K562 (cell line): ENCODE results near the gene COA6. TPM values are rescaled to one million over a fixed set of nuclear protein-coding genes. Genes with fewer than 3 reads are reported as not detected.
"Not testable (repeated sequence)": the region's sequence is repeated elsewhere in the genome, so short reads cannot be mapped to it uniquely, and the experiment has no call there.

Experiments
- ATAC-seq: fragments of 200-7000 bp; cut with Tn5 transposase; 3 replicates; pipeline ENCODE4 v1.9.1; 2020; ENCODE audit warnings: moderate library complexity
- BruUV-seq: library from RNA; stranded (reverse); fragments of 400-500 nt; replicated peaks from 2 replicates; lab custom pipeline; 2021; lab: Mats Ljungman, UMichigan
- CTCF ChIA-PET: fragments of 300-600 bp; formaldehyde crosslinking; extraction: SDS; loops from one replicate; lab custom pipeline; 2021; ENCODE audit warnings: low intra/inter-chr PET ratio; lab: Yijun Ruan, JAX
- POLR2A ChIA-PET: fragments of 300-600, 350-650 bp; sonication (Branson Sonifier 250); formaldehyde crosslinking; extraction: SDS; loops from one replicate; lab custom pipeline; 2021; ENCODE audit warnings: antibody characterized with exemption, inconsistent platforms; lab: Yijun Ruan, JAX
- DNase-seq, 4 experiments: peaks; one replicate each; pipeline versions ENCODE4 v3.0.0 to v3.0.0-alpha.2; 2011 to 2018; ENCODE audit warnings: low spot score in 3 of 4, mixed read lengths in 3 of 4; ENCODE audit errors: extremely low read depth in 1 of 4
- FAIRE-seq: peaks from 2 replicates; lab custom pipeline; 2011; peaks lifted over from hg19 to GRCh38; lab: Jason Lieb, UNC
- H2AFZ ChIP-seq: 2 replicates; pipeline ENCODE4 v1.6.0; 2011; ENCODE audit warnings: low read depth, low read length, control low read depth, inconsistent platforms
- H3K27ac ChIP-seq: fragments of 200-600 bp; 3 replicates; pipeline ENCODE4 v1.8.0; 2011; ENCODE audit warnings: low read depth, mild to moderate bottlenecking, control low read depth, inconsistent platforms, low read length, moderate library complexity, mixed read lengths; ENCODE audit errors: extremely low read depth
- H3K27me3 ChIP-seq, 2 experiments: fragments of 300-600 bp in 1 of 2; 2 replicates in 1 of 2; 3 replicates in 1 of 2; pipeline versions ENCODE4 v1.6.0 to v1.8.0; 2011; ENCODE audit warnings: inconsistent platforms in 2 of 2, low read length in 2 of 2, mild to moderate bottlenecking in 1 of 2, mixed read lengths in 1 of 2, moderate library complexity in 1 of 2; ENCODE audit not compliant: control insufficient read depth in 2 of 2, insufficient read depth in 2 of 2
- H3K36me3 ChIP-seq: fragments of 300-600 bp; 3 replicates; pipeline ENCODE4 v1.8.0; 2011; ENCODE audit warnings: mild to moderate bottlenecking, low read length, inconsistent platforms; ENCODE audit not compliant: control insufficient read depth, insufficient read depth
- H3K4me1 ChIP-seq, 2 experiments: fragments of 200-600 bp in 1 of 2; replicated peaks in 1 of 2; 2 replicates in 1 of 2; 3 replicates in 1 of 2; pipeline versions ENCODE4 v1.5.1 to v1.8.0; 2011; ENCODE audit warnings: inconsistent platforms in 2 of 2, low read length in 2 of 2, mild to moderate bottlenecking in 1 of 2, mixed read lengths in 1 of 2, moderate library complexity in 1 of 2; ENCODE audit not compliant: control insufficient read depth in 2 of 2, insufficient read depth in 2 of 2
- H3K4me2 ChIP-seq: 2 replicates; pipeline ENCODE4 v1.6.1; 2011; ENCODE audit warnings: low read length, control low read depth, inconsistent platforms, mixed read lengths; ENCODE audit not compliant: insufficient read depth
- H3K4me3 ChIP-seq: fragments of 200-600 bp; sonication (generic), shearing (Covaris generic); 2 replicates; pipeline ENCODE4 v1.5.1; 2016; ENCODE audit warnings: control low read depth, inconsistent platforms
- H3K79me2 ChIP-seq: fragments of 200-600 bp; 3 replicates; pipeline ENCODE4 v1.8.0; 2011; ENCODE audit warnings: low read length, inconsistent platforms; ENCODE audit not compliant: control insufficient read depth, insufficient read depth
- H3K9ac ChIP-seq, 2 experiments: 2 replicates each; pipeline versions ENCODE4 v1.6.0 to v1.6.1; 2011; ENCODE audit warnings: low read depth in 2 of 2, low read length in 2 of 2, control low read depth in 1 of 2, inconsistent platforms in 1 of 2, mild to moderate bottlenecking in 1 of 2, mixed read lengths in 1 of 2; ENCODE audit not compliant: insufficient read depth in 1 of 2
- H3K9me1 ChIP-seq: one replicate; pipeline ENCODE4 v1.6.0; 2011; ENCODE audit warnings: inconsistent platforms, mild to moderate bottlenecking, low read length, moderate library complexity; ENCODE audit not compliant: control insufficient read depth, insufficient read depth
- H3K9me3 ChIP-seq: replicated peaks from 2 replicates; pipeline ENCODE4 v1.5.1; 2011; ENCODE audit warnings: low read depth, low read length, inconsistent platforms; ENCODE audit not compliant: control insufficient read depth, insufficient read depth
- H4K20me1 ChIP-seq: replicated peaks from 2 replicates; pipeline ENCODE4 v1.6.1; 2011; ENCODE audit warnings: low read length, inconsistent platforms, mixed read lengths; ENCODE audit not compliant: control insufficient read depth, insufficient read depth
- CREBBP ChIP-seq: IDR thresholded peaks from one replicate; pipeline ENCODE4 v1.6.1; 2012; ENCODE audit warnings: low read depth, mild to moderate bottlenecking, control low read depth, inconsistent platforms, low read length
- HCFC1 ChIP-seq: IDR thresholded peaks from 2 replicates; pipeline ENCODE4 v1.6.1; 2012; ENCODE audit warnings: low read depth, low read length, improper control_type of control experiment
- HNRNPK ChIP-seq: fragments of 200-400 bp; formaldehyde crosslinking; IDR thresholded peaks from one replicate; pipeline ENCODE4 v1.6.1; 2018; ENCODE audit warnings: mild to moderate bottlenecking, low read depth, low read length; ENCODE audit not compliant: poor library complexity, severe bottlenecking
- MTA3 ChIP-seq: fragments of 450-650 bp; formaldehyde crosslinking; IDR thresholded peaks from 2 replicates; pipeline ENCODE4 v1.6.1; 2017; ENCODE audit warnings: mild to moderate bottlenecking, borderline replicate concordance
- RAD51 ChIP-seq: fragments of 450-650 bp; IDR thresholded peaks from 2 replicates; pipeline ENCODE4 v1.7.1; 2016; ENCODE audit warnings: low read depth, mild to moderate bottlenecking, borderline replicate concordance
- SMARCC2 ChIP-seq: fragments of 450-650 bp; IDR thresholded peaks from 2 replicates; pipeline ENCODE4 v1.6.1; 2017; ENCODE audit warnings: antibody characterized with exemption, moderate library complexity, mild to moderate bottlenecking, low read depth
- SMARCE1 ChIP-seq: fragments of 450-650 bp; IDR thresholded peaks from 2 replicates; pipeline ENCODE4 v1.7.1; 2016; ENCODE audit warnings: mild to moderate bottlenecking
- ZBTB17 ChIP-seq: fragments of 450-650 bp; formaldehyde crosslinking; IDR thresholded peaks from 2 replicates; pipeline ENCODE4 v1.4.0; 2020; ENCODE audit warnings: mild to moderate bottlenecking
- ZFPM2 ChIP-seq: fragments of 250-450 bp; sonication (Bioruptor Pico); IDR thresholded peaks from 2 replicates; pipeline ENCODE4 v1.5.1; 2022; ENCODE audit warnings: mild to moderate bottlenecking
- ZNF124 ChIP-seq: sonication (generic); formaldehyde crosslinking; IDR thresholded peaks from 2 replicates; pipeline ENCODE4 v1.8.1; 2022; ENCODE audit warnings: missing genetic modification reagents
- ZNF134 ChIP-seq: fragments of 250-450 bp; sonication (Bioruptor Pico); conservative IDR thresholded peaks from 2 replicates; pipeline ENCODE4 v1.4.0; 2020
- ZNF175 ChIP-seq: fragments of 200-800 bp; sonication (Bioruptor generic); IDR thresholded peaks from 2 replicates; pipeline ENCODE4 v1.6.1; 2016; ENCODE audit warnings: low read depth, mild to moderate bottlenecking, missing genetic modification characterization, missing compliant biosample characterization
- ZNF77 ChIP-seq: fragments of 250-450 bp; sonication (Bioruptor Pico); IDR thresholded peaks from 2 replicates; pipeline ENCODE4 v1.5.0; 2020
- WGBS: fragments of 100-300 bp; shearing (Covaris generic); methylation state at CpG from one replicate; pipeline ENCODE4 v1.1.6; 2016; ENCODE audit warnings: low coverage, mixed read lengths; ENCODE audit not compliant: insufficient coverage; ENCODE audit errors: missing lambda C conversion rate; 5-methylcytosine and 5-hydroxymethylcytosine counted together
- in situ Hi-C: fragments of 300-500 bp; cut with MboI; formaldehyde crosslinking; loops from 4 replicates; pipeline ENCODE4 v1.15.0; 2018; ENCODE audit warnings: inconsistent platforms, mixed read lengths
- intact Hi-C: fragments of 100-400 bp; cut with micrococcal nuclease; formaldehyde crosslinking; loops from 2 replicates; pipeline ENCODE4 v1.14.2; 2022
- polyA plus RNA-seq, 8 experiments: library from polyadenylated mRNA; depleted of rRNA in 4 of 8; stranded (reverse) in 5 of 8; unstranded in 3 of 8; fragments of >200 nt; fragmentation: Nextera tagmentation in 2 of 8; fragmentation: Illumina TruSeq in 1 of 8; extraction: Ambion mirVana in 2 of 8; extraction: Trizol in 1 of 8; gene quantifications; 2 replicates each; pipeline versions ENCODE4 v1.2.1 to v1.2.3, GENCODE V29; 2011 to 2014; ENCODE audit warnings: inconsistent platforms in 1 of 8, missing spikeins in 1 of 8
- total RNA-seq, 7 experiments: library from RNA; depleted of rRNA in 6 of 7; stranded (reverse); fragments of >200 nt in 6 of 7; fragmentation: Illumina TruSeq in 2 of 7; extraction: Trizol in 2 of 7; gene quantifications; 2 replicates each; pipeline versions ENCODE4 v1.2.1 to v1.2.3, GENCODE V29; 2011 to 2021; ENCODE audit warnings: low replicate concordance in 1 of 7
- TF ChIP-seq, protein P1 (sequence below): fragments of 450-650 bp; IDR thresholded peaks from 2 replicates; pipeline ENCODE4 v1.6.1; 2016; ENCODE audit warnings: antibody characterized with exemption

COA6 gene
- total and polyA plus RNA-seq, 9 of the 15 experiments (the other 6 are each of a cell fraction or from before 2014, with no cell fraction given) = 77.7 to 187 (median 134) TPM

DNA sequence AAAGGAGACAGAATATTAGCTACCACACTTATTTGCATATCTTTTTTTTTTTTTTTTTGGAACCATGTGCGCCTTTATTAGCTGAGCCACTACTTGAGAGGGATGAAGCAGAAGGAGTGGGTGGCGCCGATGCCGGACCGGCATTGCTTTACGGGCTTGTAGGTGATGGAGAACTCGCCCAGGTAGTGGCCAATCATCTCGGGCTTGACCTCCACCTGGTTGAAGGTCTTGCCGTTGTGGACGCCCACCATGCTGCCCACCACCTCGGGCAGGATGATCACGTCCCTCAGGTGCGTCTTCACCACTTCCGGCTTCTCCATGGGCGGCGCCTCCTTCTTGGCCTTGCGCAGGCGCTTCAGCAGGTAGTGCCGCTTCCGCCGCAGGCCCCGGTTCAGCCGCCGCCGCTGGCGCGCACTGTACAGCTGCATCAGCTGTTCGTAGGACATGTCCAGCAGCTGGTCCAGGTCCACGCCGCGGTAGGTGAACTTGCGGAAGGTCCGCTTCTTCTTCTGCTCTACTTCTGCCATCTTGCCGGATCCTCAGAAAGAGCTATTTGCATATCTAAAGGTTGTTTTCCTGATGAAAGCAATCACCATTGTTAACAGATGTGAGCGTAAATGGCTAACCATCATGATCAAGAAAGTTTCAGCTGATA, 16.5 kb upstream of the COA6 start:
- H3K4me3 ChIP-seq, H3K27me3 ChIP-seq, H3K9me3 ChIP-seq, H3K4me2 ChIP-seq, H3K27ac ChIP-seq, H3K36me3 ChIP-seq, H3K9me1 ChIP-seq, FAIRE-seq, BruUV-seq, in situ Hi-C loops, intact Hi-C loops, H3K9ac ChIP-seq, ATAC-seq, H2AFZ ChIP-seq, H3K79me2 ChIP-seq, DNase-seq, H4K20me1 ChIP-seq, CTCF ChIA-PET: not testable (repeated sequence)
- WGBS = 85% methylated on average over 35 of the region's 35 CpGs
- POLR2A ChIA-PET = interaction anchor here (1.0 to 1.3 kb wide), 2 partner anchors 11 to 17 kb away, joined by 3 read pairs; partner anchors contain the start of gene COA6
- peaks cover 5 to 24% of the 10 kb centered on the region in 2 experiments; a peak in 3 of 5 replicates for H3K4me1 ChIP-seq

DNA sequence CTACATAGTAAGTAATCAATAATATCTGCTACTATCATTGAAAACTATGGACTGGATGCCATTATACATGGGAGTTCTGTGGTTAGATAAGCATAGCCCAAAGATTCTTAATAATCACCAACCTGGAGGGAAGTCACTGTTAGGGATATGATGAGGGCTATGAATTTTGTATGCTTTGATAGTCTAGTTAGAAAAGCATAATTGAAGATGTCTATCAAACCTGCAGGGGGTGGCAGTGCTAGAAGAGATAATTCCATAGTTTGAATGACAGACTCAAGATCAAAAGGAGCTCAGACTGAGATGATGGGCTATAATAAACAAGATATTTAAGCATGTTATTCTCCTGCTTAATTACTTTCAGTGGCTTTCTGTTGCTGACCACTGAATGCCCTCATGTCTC, 15.4 kb upstream of the COA6 start:
- Histone ChIP-seq H3K4me3 (no peak overlapping the region), H2AFZ (no peak overlapping the region), H3K9me1 (no peaks in the 10 kb centered on the region), H3K4me1 (peaks cover 5 to 27% of the 10 kb centered on the region in 2 experiments; a peak in 3 of 5 replicates), H3K79me2 (no peaks in the 10 kb centered on the region), H3K27me3 (no peaks in the 10 kb centered on the region), H4K20me1 (no peaks in the 10 kb centered on the region), H3K27ac (no peak overlapping the region), H3K4me2 (no peak overlapping the region), H3K9ac (no peak overlapping the region), H3K36me3 (no peaks in the 10 kb centered on the region), H3K9me3 (0 out of 2 replicates have a peak, but pooled peaks cover 3% of the 10 kb centered on the region)
- DNase-seq (no peak), ATAC-seq (no peak), FAIRE-seq (no peak)
- POLR2A ChIA-PET = interaction anchor here (0.6 to 1.3 kb wide), 2 partner anchors 10 to 755 kb away, joined by 3 read pairs; no protein-coding TSS in a partner anchor
- CTCF ChIA-PET = no interaction called here
- intact Hi-C loops (no loop called here), in situ Hi-C loops (no loop called here)
- no TSS peak for BruUV-seq
- TF ChIP-seq SMARCE1 (no peak), ZNF175 (no peak), RAD51 (no peak), ZNF134 (no peak), HCFC1 (no peak), ZNF124 (no peak), ZFPM2 (no peak), ZNF77 (CRISPR knock-in tag) (no peak), HNRNPK (no peak), SMARCC2 (no peak), MTA3 (no peak), CREBBP (no peak), ZBTB17 (no peak)
- TF ChIP-seq, protein P1, sequence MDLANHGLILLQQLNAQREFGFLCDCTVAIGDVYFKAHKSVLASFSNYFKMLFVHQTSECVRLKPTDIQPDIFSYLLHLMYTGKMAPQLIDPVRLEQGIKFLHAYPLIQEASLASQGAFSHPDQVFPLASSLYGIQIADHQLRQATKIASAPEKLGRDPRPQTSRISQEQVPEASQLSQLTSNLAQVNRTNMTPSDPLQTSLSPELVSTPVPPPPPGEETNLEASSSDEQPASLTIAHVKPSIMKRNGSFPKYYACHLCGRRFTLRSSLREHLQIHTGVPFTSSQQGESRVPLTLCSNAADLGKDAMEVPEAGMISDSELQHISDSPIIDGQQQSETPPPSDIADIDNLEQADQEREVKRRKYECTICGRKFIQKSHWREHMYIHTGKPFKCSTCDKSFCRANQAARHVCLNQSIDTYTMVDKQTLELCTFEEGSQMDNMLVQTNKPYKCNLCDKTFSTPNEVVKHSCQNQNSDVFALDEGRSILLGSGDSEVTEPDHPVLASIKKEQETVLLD = no peak
